H54 (cell line): ENCODE measurements around the gene ST6GAL1.
"Not testable (repeated sequence)": the region's sequence is repeated elsewhere in the genome, so short reads cannot be mapped to it uniquely, and the experiment has no call there.

Experiments used
- DNase-seq: peaks from one replicate; pipeline ENCODE4 v3.0.0; 2011; ENCODE audit warnings: low spot score, mixed read lengths; ENCODE audit not compliant: insufficient read length
- FAIRE-seq: peaks from 3 replicates; lab custom pipeline; 2011; peaks lifted over from hg19 to GRCh38; lab: Jason Lieb, UNC
- POLR2A ChIP-seq: IDR thresholded peaks from 2 replicates; pipeline ENCODE4 v1.6.1; 2011; ENCODE audit warnings: low read depth, mild to moderate bottlenecking, low read length

Gene ST6GAL1

GRCh38 chr3:186960347-186960746 is 30.0 kb downstream of the ST6GAL1 start:
- DNase-seq = no peak
- no peak for FAIRE-seq
- no peak for TF ChIP-seq POLR2A

- no peak for TF ChIP-seq POLR2A
- FAIRE-seq (no peak), DNase-seq (no peak)
Measured at GRCh38 chr3:186962445-186962844, 32.1 kb downstream of the ST6GAL1 start.

GRCh38 chr3:186963636-186964035 is 33.3 kb downstream of the ST6GAL1 start:
- no peak for TF ChIP-seq POLR2A
- FAIRE-seq = no peak

GRCh38 chr3:186964071-186964470 is 33.7 kb downstream of the ST6GAL1 start:
- FAIRE-seq (no peak), DNase-seq (no peak)
- TF ChIP-seq POLR2A = no peak

More at GRCh38 chr3:186963636-186964035, 33.3 kb downstream of the ST6GAL1 start:
- DNase-seq = no peak

GRCh38 chr3:186964616-186965015 is 34.3 kb downstream of the ST6GAL1 start:
- no peak for FAIRE-seq
- TF ChIP-seq POLR2A = no peak
- DNase-seq = no peak

- TF ChIP-seq POLR2A = no peak
- DNase-seq = no peak
- FAIRE-seq = no peak
Measured at GRCh38 chr3:186965141-186965879, 35.0 kb downstream of the ST6GAL1 start.

GRCh38 chr3:186966406-186966805 is 36.1 kb downstream of the ST6GAL1 start:
- no peak for DNase-seq
- no peak for FAIRE-seq
- TF ChIP-seq POLR2A = no peak

- FAIRE-seq, DNase-seq: not testable (repeated sequence)
Measured at GRCh38 chr3:186967236-186967635, 36.9 kb downstream of the ST6GAL1 start.

GRCh38 chr3:186967686-186968085 is 37.4 kb downstream of the ST6GAL1 start:
- no peak for TF ChIP-seq POLR2A
- peak; percentile 40 for DNase-seq
- FAIRE-seq = peak; percentile 27

- TF ChIP-seq POLR2A = no peak
- DNase-seq (no peak), FAIRE-seq (no peak)
Measured at GRCh38 chr3:186969607-186970006, 39.3 kb downstream of the ST6GAL1 start.

GRCh38 chr3:186971106-186971505 is 40.8 kb downstream of the ST6GAL1 start:
- DNase-seq, FAIRE-seq: not testable (repeated sequence)

GRCh38 chr3:186971578-186971977 is 41.3 kb downstream of the ST6GAL1 start:
- FAIRE-seq (no peak), DNase-seq (no peak)
- no peak for TF ChIP-seq POLR2A

- FAIRE-seq (no peak), DNase-seq (no peak)
- no peak for TF ChIP-seq POLR2A
Measured at GRCh38 chr3:186973702-186974101, 43.4 kb downstream of the ST6GAL1 start.

- FAIRE-seq = no peak
- no peak for TF ChIP-seq POLR2A
Measured at GRCh38 chr3:186974824-186975313, 44.5 kb downstream of the ST6GAL1 start.

GRCh38 chr3:186975726-186976125 is 45.4 kb downstream of the ST6GAL1 start:
- FAIRE-seq (no peak), DNase-seq (no peak)
- no peak for TF ChIP-seq POLR2A

More at GRCh38 chr3:186974824-186975313, 44.5 kb downstream of the ST6GAL1 start:
- DNase-seq = no peak
